Skin epidermis (tissue), 12 donors: Measurements from ENCODE around the gene AADAC.
"Not testable (repeated sequence)": the region's sequence is repeated elsewhere in the genome, so short reads cannot be mapped to it uniquely, and the experiment has no call there.

Source experiments
- H3K27ac ChIP-seq, 21 experiments: fragments of 200-600 bp; sonication (generic) in 11 of 21; one replicate each; pipeline ENCODE4 v1.5.0; 2020; ENCODE audit warnings: mild to moderate bottlenecking in 3 of 21, inconsistent platforms in 2 of 21, moderate library complexity in 2 of 21
- H3K4me3 ChIP-seq, 7 experiments: fragments of 200-600 bp; sonication (generic) in 2 of 7; one replicate each; pipeline ENCODE4 v1.5.0; 2020; ENCODE audit warnings: inconsistent platforms in 2 of 7, mild to moderate bottlenecking in 2 of 7, moderate library complexity in 1 of 7

The AADAC gene

DNA sequence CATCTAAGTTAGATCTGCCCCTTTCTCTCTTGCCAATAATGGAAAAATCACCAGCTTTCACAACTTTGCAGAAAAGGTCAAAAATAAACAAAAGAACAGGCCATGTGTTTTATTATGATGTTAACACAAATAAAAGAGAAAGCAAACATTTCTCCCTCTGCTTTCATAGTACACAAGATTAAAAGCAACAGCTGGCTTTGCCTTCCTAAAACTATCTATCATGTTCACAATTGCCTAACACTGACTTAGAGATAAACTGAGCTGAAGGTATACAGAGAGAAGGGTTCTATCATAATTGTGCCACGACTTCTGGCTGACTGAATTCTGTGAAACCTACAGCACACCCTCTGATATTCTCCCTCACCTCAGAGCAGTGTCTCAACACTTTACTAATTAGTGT is 29.4 kb downstream of the AADAC start:
- Histone ChIP-seq H3K27ac (no peak overlapping the region), H3K4me3 (no peak overlapping the region)

DNA sequence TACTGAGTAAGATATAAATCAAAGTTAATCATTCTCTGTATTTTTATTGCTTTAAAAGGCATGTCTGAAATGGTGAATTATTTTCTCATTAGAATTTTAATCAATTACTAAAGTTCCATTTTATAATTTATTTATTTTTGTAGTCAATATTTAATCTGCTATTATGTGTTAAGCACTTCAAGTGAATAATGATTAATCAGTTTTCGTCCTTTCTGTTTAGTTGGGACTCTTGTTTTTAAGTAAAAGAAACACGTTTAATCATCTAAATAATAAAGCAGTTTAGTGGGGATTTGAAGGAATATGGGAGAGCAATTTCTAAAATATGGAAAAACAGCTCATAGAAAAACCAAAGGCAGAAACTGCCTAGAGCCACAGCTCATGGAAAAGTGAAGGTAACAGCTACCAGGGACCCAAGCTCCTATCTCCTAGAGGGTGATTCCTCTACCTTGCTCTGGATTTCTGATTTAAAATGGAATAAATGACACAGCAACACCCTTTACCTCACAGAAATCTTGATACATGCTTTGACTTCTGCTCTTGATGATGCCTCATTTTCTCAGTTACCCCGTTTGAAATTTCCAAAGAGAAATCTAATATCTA is 31.5 kb downstream of the AADAC start:
- Histone ChIP-seq H3K4me3 (no peak overlapping the region), H3K27ac (no peak overlapping the region)

DNA sequence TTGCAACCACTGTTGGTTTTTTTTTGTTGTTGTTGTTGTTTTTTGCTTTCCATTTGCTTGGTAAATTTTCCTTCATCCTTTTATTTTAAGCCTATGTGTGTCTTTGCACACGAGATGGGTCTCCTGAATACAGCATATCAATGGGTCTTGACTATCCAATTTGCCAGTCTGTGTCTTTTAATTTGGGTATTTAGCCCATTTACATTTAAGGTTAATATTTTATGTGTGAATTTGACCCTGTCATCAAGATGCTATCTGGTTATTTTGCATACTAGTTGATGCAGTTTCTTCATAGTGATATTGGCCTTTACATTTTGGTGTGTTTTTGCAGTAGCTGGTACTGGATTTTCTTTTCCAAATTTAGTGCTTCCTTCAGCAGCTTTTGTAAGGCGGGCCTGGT is 36.1 kb downstream of the AADAC start:
- H3K4me3 ChIP-seq, H3K27ac ChIP-seq: not testable (repeated sequence)

DNA sequence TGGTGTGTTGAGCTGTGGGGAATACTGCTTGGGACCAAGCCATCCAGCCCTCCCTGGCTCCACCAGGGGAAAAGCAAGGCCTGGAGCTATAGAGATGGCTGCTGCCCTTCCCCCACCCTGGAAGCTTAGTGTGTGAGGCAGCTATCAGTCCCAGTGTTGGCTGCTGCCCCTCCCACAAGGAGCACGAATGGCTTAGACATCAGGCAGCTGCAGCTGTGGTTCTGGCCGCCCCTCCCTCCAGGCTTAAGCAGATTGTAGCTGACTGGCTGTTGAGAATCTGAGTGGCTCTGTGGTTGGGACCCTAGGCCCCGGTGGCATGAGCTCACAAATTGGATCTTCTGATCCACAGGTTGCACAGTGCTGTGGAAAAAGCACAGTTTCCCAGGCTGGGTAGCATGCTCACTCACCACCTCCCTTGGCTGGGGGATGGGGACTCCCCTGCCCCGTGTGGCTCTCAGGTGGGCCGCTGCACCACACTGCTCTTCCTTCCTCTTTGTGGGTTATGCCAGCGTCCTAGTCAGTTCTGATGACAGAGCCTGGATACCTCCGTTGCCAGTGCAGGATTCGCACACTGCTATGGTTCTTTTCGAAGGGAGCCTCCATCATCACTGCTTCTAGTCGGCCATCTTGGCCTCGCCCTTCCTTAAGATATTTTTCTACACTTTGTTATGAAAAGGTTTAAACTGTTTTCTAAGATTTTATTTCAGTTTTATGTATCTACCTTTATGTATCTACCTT is 38.3 kb downstream of the AADAC start:
- no peak overlapping the region for H3K27ac ChIP-seq
- H3K4me3 ChIP-seq: no peak overlapping the region

DNA sequence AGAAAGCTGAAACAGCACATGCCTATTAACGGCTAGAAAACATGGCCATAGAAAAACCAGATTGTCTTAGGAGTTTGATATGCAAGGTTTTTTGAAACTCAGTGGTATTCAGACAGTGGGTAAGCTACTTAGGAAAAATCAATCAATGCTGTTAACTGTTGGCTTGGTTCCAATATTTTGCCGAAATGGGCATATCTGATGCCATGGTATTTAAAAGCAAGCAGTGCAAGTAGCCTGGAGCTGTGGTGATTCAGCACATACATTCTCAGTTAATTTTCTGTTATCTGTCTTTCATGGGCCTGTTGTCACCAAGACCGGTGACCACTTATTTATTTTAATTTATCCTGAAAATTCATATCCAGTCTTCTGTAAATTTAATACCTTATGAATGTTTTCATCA is 42.2 kb downstream of the AADAC start:
- Histone ChIP-seq H3K27ac (no peak overlapping the region), H3K4me3 (no peak overlapping the region)

DNA sequence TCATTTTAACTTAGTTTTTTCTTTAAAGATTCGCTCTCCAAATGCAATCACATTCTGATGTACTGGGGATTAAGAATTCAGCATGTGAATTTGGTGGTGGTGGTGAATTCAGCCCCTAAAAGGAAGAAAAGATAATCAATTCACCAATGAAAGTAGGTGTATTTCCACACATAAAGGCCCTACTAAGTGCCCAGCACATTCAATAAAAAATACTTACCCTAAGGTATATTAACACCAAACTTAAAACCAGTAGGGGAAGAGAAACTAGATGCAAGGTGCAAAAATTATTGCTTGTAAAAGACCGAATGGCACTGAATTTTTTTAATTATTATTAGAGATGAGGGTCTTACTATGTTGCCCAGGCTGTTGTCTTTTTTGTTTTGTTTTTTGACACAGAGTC is 42.7 kb downstream of the AADAC start:
- no peak overlapping the region for H3K4me3 ChIP-seq

DNA sequence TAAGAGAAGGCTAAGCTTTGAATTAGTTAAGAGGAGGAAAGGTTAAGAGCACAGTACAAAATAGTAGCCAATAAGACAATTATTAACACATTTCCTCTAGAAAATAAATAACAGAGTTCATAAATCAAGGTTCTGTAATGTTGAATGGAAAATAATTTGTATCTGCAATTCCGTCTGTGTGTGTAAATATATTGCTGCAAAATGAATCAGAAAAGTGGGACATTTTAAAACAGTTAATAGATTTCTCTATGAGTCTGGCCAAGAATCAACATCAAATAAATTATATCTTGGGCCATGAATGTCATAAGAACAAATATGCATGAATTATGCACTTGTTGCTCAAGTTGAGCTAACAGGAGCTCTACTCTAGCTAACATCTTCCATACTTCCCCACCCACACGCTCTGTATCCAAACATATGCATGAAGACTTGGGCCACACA is 45.3 kb downstream of the AADAC start:
- no peak overlapping the region for H3K4me3 ChIP-seq
- H3K27ac ChIP-seq: no peak overlapping the region

More for the DNA sequence above, 42.7 kb downstream of the AADAC start:
- no peak overlapping the region for H3K27ac ChIP-seq

DNA sequence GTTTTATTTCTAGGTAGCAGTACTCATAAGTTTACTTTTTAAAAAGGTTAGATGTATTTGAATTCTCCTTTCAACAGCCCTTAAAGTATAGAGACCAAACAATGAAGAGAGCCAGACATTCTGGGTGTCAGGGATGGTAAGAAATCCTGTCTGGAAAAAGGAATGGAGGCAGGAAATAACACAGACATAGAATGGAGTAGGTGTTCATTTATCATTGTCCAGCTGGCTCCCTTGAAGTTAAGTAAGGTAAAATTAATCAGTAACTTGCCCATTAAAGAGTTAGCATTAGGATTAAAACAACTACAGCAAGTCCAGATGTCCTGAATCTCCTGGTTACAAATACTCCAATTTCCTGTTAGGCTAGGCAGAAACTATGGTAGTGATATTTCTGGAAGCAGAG is 46.0 kb downstream of the AADAC start:
- Histone ChIP-seq H3K4me3 (no peak overlapping the region), H3K27ac (no peak overlapping the region)

DNA sequence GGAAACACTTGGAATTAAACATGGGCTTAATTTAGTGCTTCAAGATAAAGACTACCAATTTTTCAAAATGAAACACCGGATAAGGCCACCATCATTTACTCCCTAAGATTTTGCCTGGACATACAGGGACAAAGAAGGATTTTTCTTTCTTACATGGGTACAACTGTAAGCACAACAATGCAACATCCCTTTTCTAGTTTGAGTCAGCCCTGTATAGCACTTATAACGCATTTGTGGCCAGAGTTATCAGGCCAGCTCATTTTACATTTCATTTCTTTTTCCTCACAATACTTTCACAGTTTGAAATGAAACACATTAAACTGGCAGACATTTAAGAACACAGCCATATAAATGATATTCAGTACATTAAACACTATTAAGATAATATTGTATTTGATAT is 49.7 kb downstream of the AADAC start:
- Histone ChIP-seq H3K27ac (no peak overlapping the region), H3K4me3 (no peak overlapping the region)

DNA sequence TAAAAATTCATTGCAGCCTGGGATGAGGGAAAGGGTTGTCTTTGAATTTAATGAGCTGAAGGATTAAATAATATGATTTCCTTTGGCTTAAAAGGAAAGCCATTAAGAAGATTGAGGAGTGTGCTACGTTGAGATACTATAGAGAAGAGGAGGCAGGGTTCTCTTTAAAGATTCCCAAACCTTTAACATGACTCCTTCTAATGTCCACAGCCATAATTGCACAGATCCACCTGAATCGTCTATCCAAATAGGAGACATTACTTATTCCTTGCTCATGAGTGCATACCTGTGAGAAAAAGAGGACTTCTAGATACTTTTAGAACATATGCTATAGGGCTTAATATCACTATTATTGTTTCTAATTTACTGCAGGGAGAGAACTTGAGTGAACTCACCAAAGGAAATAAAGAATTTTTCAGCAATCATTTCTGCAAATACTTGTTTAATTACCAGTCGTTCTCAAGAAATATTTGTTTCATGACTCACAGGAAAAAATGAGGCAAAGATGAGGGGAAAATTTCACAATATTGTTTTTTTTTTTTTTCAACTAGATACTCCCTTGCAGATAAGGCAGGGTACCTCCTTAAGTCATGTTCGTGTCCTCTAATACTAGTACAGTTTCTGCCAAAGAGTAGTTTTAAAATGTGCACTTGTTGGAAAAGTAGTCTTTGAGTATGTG is 50.6 kb downstream of the AADAC start:
- Histone ChIP-seq H3K4me3 (no peak overlapping the region), H3K27ac (no peak overlapping the region)

DNA sequence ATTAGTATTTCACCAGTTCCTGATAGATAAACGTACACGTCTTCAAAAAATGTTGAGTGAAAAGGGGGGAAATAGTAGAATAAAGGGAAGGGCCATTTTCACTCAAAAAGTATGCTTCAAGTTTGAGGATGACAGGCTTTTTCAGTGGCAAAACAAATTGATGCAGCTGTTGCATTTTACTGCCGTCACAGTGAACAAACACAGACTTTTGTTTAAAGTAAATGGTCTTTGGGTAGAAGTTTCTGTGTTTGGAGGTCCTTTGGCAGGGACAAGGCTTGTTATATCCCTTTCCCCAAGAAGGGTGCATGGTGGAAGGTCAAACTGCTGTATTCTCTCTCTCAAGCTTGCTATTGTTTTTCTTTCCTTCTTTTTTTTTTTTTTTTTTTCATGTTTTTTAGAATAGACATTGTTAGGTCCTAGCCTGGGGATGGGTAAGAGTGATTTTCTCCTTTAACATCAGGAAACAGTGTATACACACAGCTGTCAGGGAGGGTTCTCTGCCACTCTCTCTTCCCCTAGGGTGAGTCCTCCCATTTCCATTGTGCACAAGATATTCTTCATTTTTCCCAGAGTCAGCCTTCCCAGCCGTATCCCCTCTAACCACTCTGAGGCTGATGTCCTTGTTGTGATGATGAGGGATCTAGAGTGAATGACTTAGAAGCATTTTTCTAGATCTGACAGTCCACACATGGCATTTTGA is 52.9 kb downstream of the AADAC start:
- Histone ChIP-seq H3K4me3 (no peak overlapping the region), H3K27ac (no peak overlapping the region)

DNA sequence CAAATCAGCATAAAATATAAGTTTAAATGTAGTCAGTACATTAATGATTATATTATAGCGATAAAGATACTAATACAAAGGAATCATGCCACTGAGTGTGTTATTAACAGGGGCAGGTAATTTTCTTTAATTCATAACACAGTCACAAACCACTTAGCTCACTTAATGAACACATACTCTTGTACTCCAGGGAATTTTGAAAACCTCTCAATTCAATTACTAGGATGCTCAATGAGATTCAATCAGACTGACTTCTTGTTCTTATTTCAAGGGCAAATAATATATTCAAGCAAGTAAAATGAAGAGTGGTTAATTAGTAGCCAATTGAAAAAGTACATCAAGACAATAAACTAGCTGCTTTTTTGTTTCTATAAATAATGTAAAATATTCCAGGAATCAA is 53.8 kb downstream of the AADAC start:
- Histone ChIP-seq H3K4me3 (no peak overlapping the region), H3K27ac (no peak overlapping the region)

DNA sequence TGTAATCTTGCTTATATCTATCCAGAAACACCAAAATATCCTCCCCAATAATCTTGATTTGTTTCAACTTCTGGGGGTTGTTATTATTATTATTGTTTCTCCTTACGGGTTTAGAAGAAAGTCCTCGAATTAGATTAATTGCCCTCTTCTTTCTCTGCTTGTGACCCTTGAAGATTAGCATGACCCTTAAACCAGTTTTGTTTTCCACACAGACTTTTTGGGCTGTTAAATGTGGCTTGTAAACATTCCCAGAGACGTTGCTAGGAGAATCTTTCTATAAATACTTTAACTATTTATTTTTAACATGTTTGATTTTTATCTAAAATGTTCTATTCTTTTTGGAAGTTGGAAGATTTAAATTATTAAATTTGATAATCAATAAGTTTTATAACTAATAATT is 55.3 kb downstream of the AADAC start:
- H3K27ac ChIP-seq: no peak overlapping the region
- no peak overlapping the region for H3K4me3 ChIP-seq

DNA sequence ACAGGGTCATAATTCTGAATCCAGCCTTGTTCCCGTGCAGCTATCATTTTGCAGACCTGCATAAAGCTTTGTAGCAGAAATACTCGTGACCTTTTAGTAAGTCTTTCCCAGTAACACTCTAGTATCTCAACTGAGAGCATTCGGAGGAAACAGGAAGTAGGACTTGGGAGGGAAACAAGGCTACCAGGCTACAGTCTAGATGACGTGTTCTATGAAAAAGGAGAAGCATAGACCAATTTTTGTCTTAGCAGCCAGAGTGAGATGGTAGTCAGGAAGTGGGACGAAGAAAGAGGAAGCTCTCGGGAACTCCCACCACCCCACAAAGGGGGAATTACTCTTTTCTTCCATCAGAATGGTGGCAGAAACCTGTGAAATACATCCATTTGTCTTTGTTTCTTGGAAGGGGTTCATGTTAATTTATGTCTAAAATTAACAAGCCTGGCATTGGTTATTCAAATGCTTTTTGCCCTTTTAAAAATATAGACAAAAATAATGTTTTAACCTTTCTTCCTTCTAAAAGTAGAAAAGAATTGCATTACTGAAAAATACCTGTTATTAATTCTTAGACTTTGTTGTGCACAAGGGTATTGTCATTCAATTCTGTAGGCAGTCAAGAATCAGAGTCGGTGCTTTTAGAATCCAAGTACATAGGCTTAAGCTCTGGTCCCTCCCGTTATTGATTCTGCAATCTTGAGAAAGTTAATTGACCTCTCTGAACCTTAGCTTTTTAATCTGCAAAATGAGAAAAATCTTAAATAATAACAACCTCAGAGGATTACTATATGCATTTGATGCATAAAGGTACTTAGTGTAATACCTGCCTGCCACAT is 57.9 kb downstream of the AADAC start:
- H3K4me3 ChIP-seq: no peak overlapping the region
- H3K27ac ChIP-seq: peak overlapping the region in 9 of 21 experiments; percentile 2 to 65 (median 24)

DNA sequence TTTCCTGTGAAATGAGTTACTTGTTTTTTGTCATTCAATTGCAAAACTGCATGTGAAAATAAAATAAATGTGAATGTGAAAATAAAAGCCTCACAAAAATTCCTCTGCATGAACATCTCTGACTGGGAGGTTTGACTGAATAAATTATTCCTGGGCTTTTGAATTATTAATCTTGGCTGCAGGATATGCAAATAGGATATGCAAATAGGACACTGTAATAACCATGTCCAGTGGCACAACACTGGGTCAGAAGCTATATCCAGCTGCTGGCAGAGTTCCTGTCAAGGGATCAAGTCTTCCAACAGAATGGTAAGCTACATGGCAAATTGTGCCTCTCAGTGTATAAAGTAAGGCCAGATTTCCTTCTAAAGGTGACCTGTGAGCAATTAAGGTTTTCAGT is 59.5 kb downstream of the AADAC start, which contains the start of gene SUCNR1:
SUCNR1 (plus strand) TSS at position 246 of the 400 bp plus-strand sequence. CDS start 6,250 bp downstream, outside the sequence.
- H3K4me3 ChIP-seq: no peak within 1 kb of the TSS
- H3K27ac ChIP-seq: peak within 1 kb of the TSS in 4 of 21 experiments; percentile 15 to 65 (median 20)

DNA sequence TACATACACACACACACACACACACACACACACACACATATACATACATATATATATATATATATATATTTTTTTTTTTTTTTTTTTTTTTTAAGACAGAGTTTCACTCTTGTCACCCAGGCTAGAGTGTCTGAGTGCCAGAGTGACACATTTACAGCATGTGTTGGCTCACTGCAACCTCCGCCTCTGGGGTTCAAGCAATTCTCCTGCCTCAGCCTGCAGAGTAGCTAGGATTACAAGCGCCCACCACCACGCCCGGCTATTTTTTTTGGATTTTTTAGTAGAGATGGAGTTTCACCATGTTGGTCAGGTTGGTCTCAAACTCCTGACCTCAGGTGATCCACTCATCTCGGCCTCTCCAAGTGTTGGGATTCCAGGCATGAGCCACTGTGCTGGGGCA is 60.2 kb downstream of the AADAC start:
- not testable (repeated sequence) for H3K4me3 ChIP-seq
- peak overlapping the region in 2 of 21 experiments; percentile 15 to 37 for H3K27ac ChIP-seq

DNA sequence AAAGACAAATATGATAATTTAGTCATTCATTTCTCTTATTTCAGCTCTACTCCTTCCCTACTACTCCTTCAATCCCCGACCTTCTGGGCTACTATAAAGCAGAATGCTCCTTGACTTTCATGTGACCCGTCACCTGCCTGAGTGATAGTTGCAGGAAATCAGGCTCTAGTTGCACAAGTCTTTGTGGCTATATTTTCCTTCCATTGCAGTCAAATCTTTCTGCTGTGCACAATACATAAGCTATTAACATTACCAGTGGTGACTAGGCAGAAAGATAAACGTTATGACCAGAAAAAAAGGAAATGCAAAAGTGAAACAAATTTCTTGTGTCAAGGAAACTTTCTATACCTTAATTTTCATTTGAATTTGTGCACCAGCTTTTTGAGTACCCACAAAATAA is 61.8 kb downstream of the AADAC start:
- Histone ChIP-seq H3K4me3 (no peak overlapping the region), H3K27ac (peak overlapping the region in 5 of 21 experiments; percentile 2 to 56 (median 10))

DNA sequence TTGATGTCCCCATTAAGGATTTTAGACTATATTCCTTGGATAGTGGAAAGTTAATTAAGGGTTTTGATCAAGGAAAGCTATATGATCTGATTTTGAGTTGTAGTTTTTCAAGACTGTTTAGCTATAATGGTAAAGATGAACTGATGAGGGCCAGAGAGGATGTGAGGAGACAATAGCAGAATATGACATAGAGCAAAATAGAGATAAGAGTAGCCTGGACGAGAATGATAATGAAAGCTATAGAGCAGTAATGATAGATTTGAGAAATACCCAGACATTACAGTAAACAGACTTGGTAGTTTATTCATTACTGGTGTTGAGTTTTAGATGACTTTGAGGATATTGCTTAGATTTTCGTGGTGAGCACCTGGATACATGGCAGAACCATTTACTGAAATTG is 63.4 kb downstream of the AADAC start:
- H3K27ac ChIP-seq: no peak overlapping the region
- no peak overlapping the region for H3K4me3 ChIP-seq
